Anterior cingulate cortex (tissue), 58 donors: ENCODE measurements around the gene VGF.
"Not testable (repeated sequence)": the region's sequence is repeated elsewhere in the genome, so short reads cannot be mapped to it uniquely, and the experiment has no call there.

ENCODE experiments used
- DNase-seq, 58 donors: peaks; one replicate each; lab custom pipeline; 2025; lab: John Stamatoyannopoulos, UW

Gene VGF

GRCh38 chr7:101122933-101123702, 42.3 kb downstream of the VGF start:
- DNase-seq = no peak

GRCh38 chr7:101121991-101122932, 43.1 kb downstream of the VGF start:
- DNase-seq = peak in 7 of 58 donors; percentile 2 to 43 (median 12)

- DNase-seq = not testable (repeated sequence)
Observed at GRCh38 chr7:101121631-101121990, 43.8 kb downstream of the VGF start.

GRCh38 chr7:101120315-101120714, 45.1 kb downstream of the VGF start:
- no peak for DNase-seq

- peak in 1 of 58 donors; percentile 15 for DNase-seq
Observed at GRCh38 chr7:101119876-101120275, 45.5 kb downstream of the VGF start.

GRCh38 chr7:101118856-101119255, 46.5 kb downstream of the VGF start:
- no peak for DNase-seq

GRCh38 chr7:101116898-101117297, 48.5 kb downstream of the VGF start:
- DNase-seq = no peak

GRCh38 chr7:101115215-101115614, 50.2 kb downstream of the VGF start:
- DNase-seq = no peak

GRCh38 chr7:101114492-101114891, 50.9 kb downstream of the VGF start:
- DNase-seq = no peak

- no peak for DNase-seq
Observed at GRCh38 chr7:101113836-101114235, 51.5 kb downstream of the VGF start.

GRCh38 chr7:101113140-101113539, 52.2 kb downstream of the VGF start:
- not testable (repeated sequence) for DNase-seq
